ENCODE results near the gene NDUFS8. TPM values are rescaled to one million over a fixed set of nuclear protein-coding genes. Genes with fewer than 3 reads are reported as not detected.
"Not testable (repeated sequence)": the region's sequence is repeated elsewhere in the genome, so short reads cannot be mapped to it uniquely, and the experiment has no call there.

The NDUFS8 gene
- total RNA-seq, 1 donor from 2014 or later: 95.5 TPM

- peaks cover 16% of the 10 kb centered on the region for H3K4me1 ChIP-seq
- H3K27me3 ChIP-seq (ENCODE audit: low read depth); ATAC-seq; H3K9me3 ChIP-seq; H3K36me3 ChIP-seq; H3K27ac ChIP-seq; H3K4me3 ChIP-seq; intact Hi-C loops (cut with DNase I): not testable (repeated sequence)
- peak; percentile 58 for DNase-seq
- TF ChIP-seq CTCF (IDR thresholded peaks at IDR 0.05): peak; percentile 63
Observed at GRCh38 chr11:67993821-67994220, 36.7 kb upstream of the NDUFS8 start.

- H3K4me3 ChIP-seq; H3K27ac ChIP-seq; H3K36me3 ChIP-seq; H3K9me3 ChIP-seq; ATAC-seq; intact Hi-C loops (cut with DNase I); H3K27me3 ChIP-seq (ENCODE audit: low read depth); DNase-seq: not testable (repeated sequence)
- H3K4me1 ChIP-seq: peaks cover 16% of the 10 kb centered on the region
Observed at GRCh38 chr11:67994387-67994786, 36.1 kb upstream of the NDUFS8 start.

- H3K4me3 ChIP-seq; ATAC-seq; intact Hi-C loops (cut with DNase I); H3K9me3 ChIP-seq; DNase-seq; H3K27me3 ChIP-seq (ENCODE audit: low read depth); H3K36me3 ChIP-seq; H3K27ac ChIP-seq: not testable (repeated sequence)
- peaks cover 16% of the 10 kb centered on the region for H3K4me1 ChIP-seq
Observed at GRCh38 chr11:67995129-67995528, 35.4 kb upstream of the NDUFS8 start.

- not testable (repeated sequence) for H3K36me3 ChIP-seq
Observed at GRCh38 chr11:67995579-67995978, 34.9 kb upstream of the NDUFS8 start.

GRCh38 chr11:67996051-67996450 lies 34.4 kb upstream of the NDUFS8 start:
- intact Hi-C loops (cut with DNase I): no loop called here
- Histone ChIP-seq H3K27ac (no peak overlapping the region), H3K9me3 (no peaks in the 10 kb centered on the region), H3K4me1 (peaks cover 16% of the 10 kb centered on the region), H3K4me3 (no peak overlapping the region), H3K27me3 (ENCODE audit: low read depth) (no peaks in the 10 kb centered on the region), H3K36me3 (peaks cover 6% of the 10 kb centered on the region)
- DNase-seq (no peak), ATAC-seq (no peak)
- TF ChIP-seq CTCF (IDR thresholded peaks at IDR 0.05): no peak

More at GRCh38 chr11:67995579-67995978, 34.9 kb upstream of the NDUFS8 start:
- ATAC-seq; DNase-seq; H3K9me3 ChIP-seq; H3K27me3 ChIP-seq (ENCODE audit: low read depth); H3K27ac ChIP-seq; H3K4me3 ChIP-seq; intact Hi-C loops (cut with DNase I): not testable (repeated sequence)
- peaks cover 16% of the 10 kb centered on the region for H3K4me1 ChIP-seq

GRCh38 chr11:67996622-67997474 lies 33.6 kb upstream of the NDUFS8 start:
- Histone ChIP-seq H3K4me1 (peaks cover 16% of the 10 kb centered on the region), H3K36me3 (peaks cover 6% of the 10 kb centered on the region), H3K27me3 (ENCODE audit: low read depth) (no peaks in the 10 kb centered on the region), H3K4me3 (no peak overlapping the region), H3K27ac (no peak overlapping the region), H3K9me3 (no peaks in the 10 kb centered on the region)
- DNase-seq: peak; percentile 87
- peak; percentile 96 to 97 for ATAC-seq
- intact Hi-C loops (cut with DNase I): no loop called here
- no peak for TF ChIP-seq CTCF (IDR thresholded peaks at IDR 0.05)

GRCh38 chr11:67997475-67997921 lies 33.0 kb upstream of the NDUFS8 start:
- Histone ChIP-seq H3K4me3 (no peak overlapping the region), H3K27me3 (ENCODE audit: low read depth) (no peaks in the 10 kb centered on the region), H3K4me1 (peaks cover 21% of the 10 kb centered on the region), H3K36me3 (peaks cover 6% of the 10 kb centered on the region), H3K27ac (no peak overlapping the region), H3K9me3 (no peaks in the 10 kb centered on the region)
- DNase-seq (no peak), ATAC-seq (peak; percentile 1 to 6)
- intact Hi-C loops (cut with DNase I): no loop called here
- TF ChIP-seq CTCF (IDR thresholded peaks at IDR 0.05): no peak

Measured in lower lobe of right lung (tissue), 2 donors.